K562 (cell line): Measurements from ENCODE around the gene PHF21A. TPM values are rescaled to one million over a fixed set of nuclear protein-coding genes. Genes with fewer than 3 reads are reported as not detected.

ENCODE experiments used
- ATAC-seq: fragments of 200-7000 bp; cut with Tn5 transposase; 3 replicates; pipeline ENCODE4 v1.9.1; 2020; ENCODE audit warnings: moderate library complexity
- BruUV-seq: library from RNA; stranded (reverse); fragments of 400-500 nt; replicated peaks from 2 replicates; lab custom pipeline; 2021; lab: Mats Ljungman, UMichigan
- CTCF ChIA-PET: fragments of 300-600 bp; formaldehyde crosslinking; extraction: SDS; loops from one replicate; lab custom pipeline; 2021; ENCODE audit warnings: low intra/inter-chr PET ratio; lab: Yijun Ruan, JAX
- POLR2A ChIA-PET: fragments of 300-600, 350-650 bp; sonication (Branson Sonifier 250); formaldehyde crosslinking; extraction: SDS; loops from one replicate; lab custom pipeline; 2021; ENCODE audit warnings: antibody characterized with exemption, inconsistent platforms; lab: Yijun Ruan, JAX
- DNase-seq, 4 experiments: peaks; one replicate each; pipeline versions ENCODE4 v3.0.0 to v3.0.0-alpha.2; 2011 to 2018; ENCODE audit warnings: low spot score in 3 of 4, mixed read lengths in 3 of 4; ENCODE audit errors: extremely low read depth in 1 of 4
- FAIRE-seq: peaks from 2 replicates; lab custom pipeline; 2011; peaks lifted over from hg19 to GRCh38; lab: Jason Lieb, UNC
- H2AFZ ChIP-seq: 2 replicates; pipeline ENCODE4 v1.6.0; 2011; ENCODE audit warnings: low read depth, low read length, control low read depth, inconsistent platforms
- H3K27ac ChIP-seq: fragments of 200-600 bp; 3 replicates; pipeline ENCODE4 v1.8.0; 2011; ENCODE audit warnings: low read depth, mild to moderate bottlenecking, control low read depth, inconsistent platforms, low read length, moderate library complexity, mixed read lengths; ENCODE audit errors: extremely low read depth
- H3K27me3 ChIP-seq, 2 experiments: fragments of 300-600 bp in 1 of 2; 2 replicates in 1 of 2; 3 replicates in 1 of 2; pipeline versions ENCODE4 v1.6.0 to v1.8.0; 2011; ENCODE audit warnings: inconsistent platforms in 2 of 2, low read length in 2 of 2, mild to moderate bottlenecking in 1 of 2, mixed read lengths in 1 of 2, moderate library complexity in 1 of 2; ENCODE audit not compliant: control insufficient read depth in 2 of 2, insufficient read depth in 2 of 2
- H3K36me3 ChIP-seq: fragments of 300-600 bp; 3 replicates; pipeline ENCODE4 v1.8.0; 2011; ENCODE audit warnings: mild to moderate bottlenecking, low read length, inconsistent platforms; ENCODE audit not compliant: control insufficient read depth, insufficient read depth
- H3K4me1 ChIP-seq, 2 experiments: fragments of 200-600 bp in 1 of 2; replicated peaks in 1 of 2; 2 replicates in 1 of 2; 3 replicates in 1 of 2; pipeline versions ENCODE4 v1.5.1 to v1.8.0; 2011; ENCODE audit warnings: inconsistent platforms in 2 of 2, low read length in 2 of 2, mild to moderate bottlenecking in 1 of 2, mixed read lengths in 1 of 2, moderate library complexity in 1 of 2; ENCODE audit not compliant: control insufficient read depth in 2 of 2, insufficient read depth in 2 of 2
- H3K4me2 ChIP-seq: 2 replicates; pipeline ENCODE4 v1.6.1; 2011; ENCODE audit warnings: low read length, control low read depth, inconsistent platforms, mixed read lengths; ENCODE audit not compliant: insufficient read depth
- H3K4me3 ChIP-seq: fragments of 200-600 bp; sonication (generic), shearing (Covaris generic); 2 replicates; pipeline ENCODE4 v1.5.1; 2016; ENCODE audit warnings: control low read depth, inconsistent platforms
- H3K79me2 ChIP-seq: fragments of 200-600 bp; 3 replicates; pipeline ENCODE4 v1.8.0; 2011; ENCODE audit warnings: low read length, inconsistent platforms; ENCODE audit not compliant: control insufficient read depth, insufficient read depth
- H3K9ac ChIP-seq, 2 experiments: 2 replicates each; pipeline versions ENCODE4 v1.6.0 to v1.6.1; 2011; ENCODE audit warnings: low read depth in 2 of 2, low read length in 2 of 2, control low read depth in 1 of 2, inconsistent platforms in 1 of 2, mild to moderate bottlenecking in 1 of 2, mixed read lengths in 1 of 2; ENCODE audit not compliant: insufficient read depth in 1 of 2
- H3K9me1 ChIP-seq: one replicate; pipeline ENCODE4 v1.6.0; 2011; ENCODE audit warnings: inconsistent platforms, mild to moderate bottlenecking, low read length, moderate library complexity; ENCODE audit not compliant: control insufficient read depth, insufficient read depth
- H3K9me3 ChIP-seq: replicated peaks from 2 replicates; pipeline ENCODE4 v1.5.1; 2011; ENCODE audit warnings: low read depth, low read length, inconsistent platforms; ENCODE audit not compliant: control insufficient read depth, insufficient read depth
- H4K20me1 ChIP-seq: replicated peaks from 2 replicates; pipeline ENCODE4 v1.6.1; 2011; ENCODE audit warnings: low read length, inconsistent platforms, mixed read lengths; ENCODE audit not compliant: control insufficient read depth, insufficient read depth
- CBFA2T2 ChIP-seq: fragments of 450-650 bp; conservative IDR thresholded peaks from 2 replicates; pipeline ENCODE4 v1.6.1; 2017; ENCODE audit warnings: mild to moderate bottlenecking
- DPF2 ChIP-seq: fragments of 450-650 bp; IDR thresholded peaks from 2 replicates; pipeline ENCODE4 v1.6.1; 2016
- GATAD2B ChIP-seq: fragments of 450-650 bp; IDR thresholded peaks from 2 replicates; pipeline ENCODE4 v1.6.1; 2017; ENCODE audit warnings: mild to moderate bottlenecking, borderline replicate concordance
- HMG20A ChIP-seq: fragments of 450-650 bp; formaldehyde crosslinking; conservative IDR thresholded peaks from 2 replicates; pipeline ENCODE4 v1.4.0; 2020; ENCODE audit warnings: mild to moderate bottlenecking, mixed read lengths
- RBM25 ChIP-seq: fragments of 200-400 bp; formaldehyde crosslinking; IDR thresholded peaks from 2 replicates; pipeline ENCODE4 v1.6.1; 2018; ENCODE audit warnings: low read length, low read depth, moderate library complexity; ENCODE audit not compliant: severe bottlenecking
- SIN3A ChIP-seq, 2 experiments: fragments of 150-350 bp in 1 of 2; IDR thresholded peaks; 2 replicates each; pipeline ENCODE4 v1.6.1; 2011 to 2016; ENCODE audit warnings: borderline replicate concordance in 2 of 2, low read depth in 2 of 2, low read length in 2 of 2, mild to moderate bottlenecking in 2 of 2, moderate library complexity in 2 of 2; ENCODE audit not compliant: control insufficient read depth in 1 of 2
- TAF9B ChIP-seq: fragments of 450-650 bp; IDR thresholded peaks from 2 replicates; pipeline ENCODE4 v1.6.1; 2018; ENCODE audit warnings: mild to moderate bottlenecking; ENCODE audit not compliant: partially characterized antibody
- UBTF ChIP-seq, 2 experiments: IDR thresholded peaks; 2 replicates each; pipeline ENCODE4 v1.6.1; 2012; ENCODE audit warnings: improper control_type of control experiment in 2 of 2, low read depth in 2 of 2, low read length in 2 of 2, borderline replicate concordance in 1 of 2
- XRCC5 ChIP-seq: fragments of 200-400 bp; formaldehyde crosslinking; IDR thresholded peaks from 2 replicates; pipeline ENCODE4 v1.6.1; 2017; ENCODE audit warnings: low read depth, mild to moderate bottlenecking, low read length
- ZBTB5 ChIP-seq: fragments of 450-650 bp; IDR thresholded peaks from 2 replicates; pipeline ENCODE4 v1.6.1; 2017; ENCODE audit warnings: antibody characterized with exemption
- ZNF184 ChIP-seq: sonication (generic); formaldehyde crosslinking; IDR thresholded peaks from 2 replicates; pipeline ENCODE4 v1.5.0; 2020; ENCODE audit warnings: missing genetic modification reagents
- ZNF239 ChIP-seq: fragments of 250-450 bp; sonication (Bioruptor Pico); IDR thresholded peaks from 2 replicates; pipeline ENCODE4 v1.4.0; 2020; ENCODE audit warnings: mild to moderate bottlenecking
- ZNF444 ChIP-seq: fragments of 250-450 bp; sonication (Bioruptor Pico); IDR thresholded peaks from 2 replicates; pipeline ENCODE4 v1.4.0; 2020; ENCODE audit warnings: mild to moderate bottlenecking, moderate library complexity
- WGBS: fragments of 100-300 bp; shearing (Covaris generic); methylation state at CpG from one replicate; pipeline ENCODE4 v1.1.6; 2016; ENCODE audit warnings: low coverage, mixed read lengths; ENCODE audit not compliant: insufficient coverage; ENCODE audit errors: missing lambda C conversion rate; 5-methylcytosine and 5-hydroxymethylcytosine counted together
- in situ Hi-C: fragments of 300-500 bp; cut with MboI; formaldehyde crosslinking; loops from 4 replicates; pipeline ENCODE4 v1.15.0; 2018; ENCODE audit warnings: inconsistent platforms, mixed read lengths
- intact Hi-C: fragments of 100-400 bp; cut with micrococcal nuclease; formaldehyde crosslinking; loops from 2 replicates; pipeline ENCODE4 v1.14.2; 2022
- polyA plus RNA-seq, 8 experiments: library from polyadenylated mRNA; depleted of rRNA in 4 of 8; stranded (reverse) in 5 of 8; unstranded in 3 of 8; fragments of >200 nt; fragmentation: Nextera tagmentation in 2 of 8; fragmentation: Illumina TruSeq in 1 of 8; extraction: Ambion mirVana in 2 of 8; extraction: Trizol in 1 of 8; gene quantifications; 2 replicates each; pipeline versions ENCODE4 v1.2.1 to v1.2.3, GENCODE V29; 2011 to 2014; ENCODE audit warnings: inconsistent platforms in 1 of 8, missing spikeins in 1 of 8
- total RNA-seq, 7 experiments: library from RNA; depleted of rRNA in 6 of 7; stranded (reverse); fragments of >200 nt in 6 of 7; fragmentation: Illumina TruSeq in 2 of 7; extraction: Trizol in 2 of 7; gene quantifications; 2 replicates each; pipeline versions ENCODE4 v1.2.1 to v1.2.3, GENCODE V29; 2011 to 2021; ENCODE audit warnings: low replicate concordance in 1 of 7

The PHF21A gene
- total and polyA plus RNA-seq, 9 of the 15 experiments (the other 6 are each of a cell fraction or from before 2014, with no cell fraction given): 1.5 to 32.4 (median 10.7) TPM

DNA sequence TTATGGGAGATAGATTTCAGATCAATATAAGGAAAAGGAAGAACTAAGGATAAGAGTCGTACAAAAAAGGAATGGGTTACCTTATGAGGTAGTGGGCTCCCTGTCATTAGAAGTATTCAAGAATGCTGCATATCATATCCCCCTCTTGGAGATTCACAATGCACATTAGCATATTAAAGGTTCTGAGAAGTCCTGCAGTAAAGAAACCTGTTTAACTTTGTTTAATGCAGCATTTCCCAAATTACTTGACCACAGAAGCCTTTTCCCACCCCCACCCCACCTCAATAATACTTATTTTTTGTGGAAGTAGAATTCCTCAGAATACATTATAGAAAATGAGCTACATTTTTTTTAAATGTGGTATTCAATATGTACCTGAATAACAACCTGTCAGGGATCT lies 30.9 kb downstream of the PHF21A start:
- no peak for ATAC-seq
- intact Hi-C loops: no loop called here
- H4K20me1 ChIP-seq: no peaks in the 10 kb centered on the region
- peaks cover 9% of the 10 kb centered on the region; the same call in 2 of the 3 replicates for H3K36me3 ChIP-seq
- H3K9me1 ChIP-seq: no peaks in the 10 kb centered on the region
- H3K27me3 ChIP-seq: no peaks in the 10 kb centered on the region
- no peak for FAIRE-seq
- 0 out of 3 replicates have a peak, but pooled peaks cover 5% of the 10 kb centered on the region for H3K79me2 ChIP-seq
- H3K4me3 ChIP-seq: no peak overlapping the region
- no peak overlapping the region for H3K9ac ChIP-seq
- no peaks in the 10 kb centered on the region for H3K4me1 ChIP-seq
- DNase-seq: no peak
- in situ Hi-C loops: no loop called here
- no peak overlapping the region for H3K4me2 ChIP-seq
- no TSS peak for BruUV-seq
- H2AFZ ChIP-seq: no peak overlapping the region
- TF ChIP-seq TAF9B (no peak), RBM25 (peak; percentile 68), DPF2 (no peak), GATAD2B (no peak), ZNF239 (CRISPR knock-in tag) (peak; percentile 89), XRCC5 (no peak)
- H3K27ac ChIP-seq: no peak overlapping the region
- 59% methylated on average over 1 of the region's 1 CpG for WGBS
- CTCF ChIA-PET: no interaction called here
- H3K9me3 ChIP-seq: no peaks in the 10 kb centered on the region
- POLR2A ChIA-PET: interaction anchor here (0.8 to 1.9 kb wide), 4 partner anchors 9 to 20 kb away, joined by 3 to 8 read pairs (median 5); no protein-coding TSS in a partner anchor

- no peaks in the 10 kb centered on the region for H3K9me3 ChIP-seq
- H2AFZ ChIP-seq: no peak overlapping the region
- POLR2A ChIA-PET: no interaction called here
- peaks cover 13% of the 10 kb centered on the region; the same call in 2 of the 3 replicates for H3K36me3 ChIP-seq
- no peaks in the 10 kb centered on the region for H4K20me1 ChIP-seq
- WGBS: 76% methylated on average over 3 of the region's 3 CpGs
- H3K9me1 ChIP-seq: no peaks in the 10 kb centered on the region
- peaks cover 0 to 9% of the 10 kb centered on the region in 2 experiments; a peak in 3 of 5 replicates for H3K4me1 ChIP-seq
- no peaks in the 10 kb centered on the region for H3K27me3 ChIP-seq
- H3K4me3 ChIP-seq: no peak overlapping the region
- no peak overlapping the region for H3K27ac ChIP-seq
- no peak overlapping the region for H3K9ac ChIP-seq
- intact Hi-C loops (loop anchor here (5.0 kb wide), 1 partner anchor 38 kb away; no protein-coding TSS in a partner anchor), in situ Hi-C loops (no loop called here)
- ATAC-seq: no peak
- BruUV-seq: no TSS peak
- DNase-seq: no peak
- FAIRE-seq: no peak
- no peak overlapping the region for H3K4me2 ChIP-seq
- CTCF ChIA-PET: no interaction called here
- H3K79me2 ChIP-seq: no peaks in the 10 kb centered on the region
- no peak for TF ChIP-seq CBFA2T2
- TF ChIP-seq HMG20A: no peak
- no peak for TF ChIP-seq UBTF (IDR thresholded peaks at IDR 0.05; ENCODE audit: borderline replicate concordance in 1 of 2, low read depth in 2 of 2, low read length in 2 of 2)
- no peak for TF ChIP-seq ZBTB5
- no peak for TF ChIP-seq ZNF444
- no peak for TF ChIP-seq ZNF184 (CRISPR knock-in tag)
- no peak for TF ChIP-seq SIN3A (IDR thresholded peaks at IDR 0.05; ENCODE audit: borderline replicate concordance in 2 of 2, control insufficient read depth in 1 of 2, low read depth in 2 of 2, low read length in 2 of 2)
Measured at GRCh38 chr11:46079662-46080061, 41.6 kb downstream of the PHF21A start.
